A549 (cell line): ENCODE data around the gene LENG1. TPM values are rescaled to one million over a fixed set of nuclear protein-coding genes. Genes with fewer than 3 reads are reported as not detected.
A peak's percentile ranks its signal among the peaks of the same experiment; 100 is the strongest.

Experiments used
- ATAC-seq, 2 experiments: fragments of 200-7000 bp in 1 of 2; fragments of >200 bp in 1 of 2; cut with Nextera tagmentation in 1 of 2; cut with Tn5 transposase in 1 of 2; 3 replicates each; pipeline versions ENCODE4 v1.8.0 to v1.9.1; 2018 to 2020; ENCODE audit warnings: mild to moderate bottlenecking in 1 of 2, moderate library complexity in 1 of 2
- CTCF ChIA-PET: fragments of 300-600 bp; sonication (Branson Sonifier 250); formaldehyde crosslinking; extraction: SDS; loops from one replicate; lab custom pipeline; 2021; ENCODE audit warnings: antibody characterized with exemption, inconsistent platforms; lab: Yijun Ruan, JAX
- POLR2A ChIA-PET: fragments of 350-600 bp; formaldehyde crosslinking; extraction: SDS; loops from one replicate; lab custom pipeline; 2021; ENCODE audit warnings: antibody characterized with exemption, inconsistent platforms; lab: Yijun Ruan, JAX
- DNase-seq, 2 experiments: peaks; one replicate each; pipeline versions ENCODE4 v3.0.0 to v3.0.0-alpha.2; 2011 to 2016; ENCODE audit warnings: low read depth in 1 of 2, low spot score in 1 of 2
- FAIRE-seq: peaks from 2 replicates; lab custom pipeline; 2011; peaks lifted over from hg19 to GRCh38; lab: Jason Lieb, UNC
- H3K27ac ChIP-seq, 2 experiments: fragments of >200 bp; sonication (Bioruptor Twin); formaldehyde crosslinking; 3 replicates each; pipeline ENCODE4 v1.5.1; 2016 to 2017
- H3K4me1 ChIP-seq: fragments of >200 bp; sonication (Bioruptor Twin); formaldehyde crosslinking; 3 replicates; pipeline ENCODE4 v1.6.1; 2016
- H3K4me2 ChIP-seq: fragments of >200 bp; sonication (Bioruptor Twin); formaldehyde crosslinking; 3 replicates; pipeline ENCODE4 v1.6.1; 2016
- H3K4me3 ChIP-seq: fragments of >200 bp; sonication (Bioruptor Twin); formaldehyde crosslinking; 3 replicates; pipeline ENCODE4 v1.5.1; 2016
- H3K9me3 ChIP-seq: fragments of >200 bp; sonication (Bioruptor Twin); formaldehyde crosslinking; 3 replicates; pipeline ENCODE4 v1.6.1; 2016
- ATOH8 ChIP-seq: fragments of 250-450 bp; sonication (Bioruptor Pico); IDR thresholded peaks from 2 replicates; pipeline ENCODE4 v1.5.0; 2020; ENCODE audit warnings: low read depth, mild to moderate bottlenecking, moderate library complexity
- BHLHE40 ChIP-seq: IDR thresholded peaks from 2 replicates; pipeline ENCODE4 v1.6.1; 2012; ENCODE audit warnings: low read depth, low read length, inconsistent platforms
- CEBPB ChIP-seq, 2 experiments: fragments of >200 bp in 1 of 2; sonication (Bioruptor Twin) in 1 of 2; formaldehyde crosslinking in 1 of 2; IDR thresholded peaks; 2 replicates each; pipeline ENCODE4 v1.6.1; 2012 to 2016
- CHD2 ChIP-seq: fragments of 150-350 bp; IDR thresholded peaks from 2 replicates; pipeline ENCODE4 v1.6.1; 2014; ENCODE audit warnings: low read length; ENCODE audit not compliant: partially characterized antibody
- EP300 ChIP-seq, 2 experiments: fragments of >200 bp; sonication (Bioruptor Twin); formaldehyde crosslinking; IDR thresholded peaks; 2 replicates in 1 of 2; 3 replicates in 1 of 2; pipeline ENCODE4 v1.6.1; 2016 to 2017
- FOXS1 ChIP-seq: fragments of 250-450 bp; sonication (Bioruptor Pico); IDR thresholded peaks from 2 replicates; pipeline ENCODE4 v1.5.0; 2020; ENCODE audit warnings: mild to moderate bottlenecking, moderate library complexity
- GATA3 ChIP-seq: IDR thresholded peaks from 2 replicates; pipeline ENCODE4 v1.6.1; 2012; ENCODE audit warnings: borderline replicate concordance
- MAFK ChIP-seq: fragments of 450-650 bp; IDR thresholded peaks from 2 replicates; pipeline ENCODE4 v1.6.1; 2014; ENCODE audit not compliant: partially characterized antibody
- MAZ ChIP-seq: fragments of 150-350 bp; IDR thresholded peaks from 2 replicates; pipeline ENCODE4 v1.6.1; 2014; ENCODE audit warnings: antibody characterized with exemption, low read depth, low read length, borderline replicate concordance
- NR3C1 ChIP-seq: fragments of >200 bp; sonication (Bioruptor Twin); formaldehyde crosslinking; IDR thresholded peaks from 3 replicates; pipeline ENCODE4 v1.6.1; 2017
- POLR2AphosphoS2 ChIP-seq: conservative IDR thresholded peaks from 2 replicates; pipeline ENCODE4 v1.6.1; 2012; ENCODE audit warnings: low read length, improper control_type of control experiment, inconsistent platforms
- RAD21 ChIP-seq, 2 experiments: fragments of >200 bp in 1 of 2; sonication (Bioruptor Twin) in 1 of 2; formaldehyde crosslinking in 1 of 2; IDR thresholded peaks in 1 of 2; conservative IDR thresholded peaks in 1 of 2; 2 replicates in 1 of 2; 3 replicates in 1 of 2; pipeline ENCODE4 v1.6.1; 2012 to 2018; ENCODE audit warnings: inconsistent platforms in 1 of 2
- REST ChIP-seq: fragments of 200-600 bp; sonication (generic); IDR thresholded peaks from 2 replicates; pipeline ENCODE4 v1.6.1; 2016; ENCODE audit warnings: antibody characterized with exemption, mild to moderate bottlenecking, moderate library complexity
- RNF2 ChIP-seq: fragments of 200-600 bp; sonication (generic); IDR thresholded peaks from 2 replicates; pipeline ENCODE4 v1.6.1; 2016; ENCODE audit warnings: low read depth, mild to moderate bottlenecking, antibody characterized with exemption, moderate library complexity, borderline replicate concordance
- SREBF2 ChIP-seq: fragments of 450-650 bp; IDR thresholded peaks from 2 replicates; pipeline ENCODE4 v1.6.1; 2014; ENCODE audit warnings: mild to moderate bottlenecking, moderate library complexity
- ZC3H11A ChIP-seq: fragments of 450-650 bp; IDR thresholded peaks from 2 replicates; pipeline ENCODE4 v1.6.1; 2014; ENCODE audit warnings: antibody characterized with exemption, mild to moderate bottlenecking
- ZNF302 ChIP-seq: fragments of 250-450 bp; sonication (Bioruptor Pico); IDR thresholded peaks from 2 replicates; pipeline ENCODE4 v1.9.0; 2021; ENCODE audit warnings: inconsistent platforms, mild to moderate bottlenecking, moderate library complexity
- WGBS: methylation state at CpG from one replicate; pipeline ENCODE4 v1.1.6; 2017; ENCODE audit errors: missing lambda C conversion rate; 5-methylcytosine and 5-hydroxymethylcytosine counted together
- polyA plus RNA-seq, 4 experiments: library from polyadenylated mRNA; depleted of rRNA in 3 of 4; stranded (reverse); fragments of >200 nt; fragmentation: RNase III in 1 of 4; extraction: RNeasy Plus Mini Kit Qiagen cat#74134 plus additional on column Dnase treatment in 1 of 4; gene quantifications; 2 replicates in 3 of 4; 3 replicates in 1 of 4; pipeline ENCODE4 v1.2.3, GENCODE V29; 2011 to 2017

Gene LENG1
- polyA plus RNA-seq, 2 of the 4 experiments (the other 2 are of a cell fraction): 13.3 to 13.8 TPM

GRCh38 chr19:54133312-54133956, 26.1 kb downstream of the LENG1 start:
- H3K4me3 ChIP-seq: no peak overlapping the region
- ChIA-PET POLR2A (no interaction called here), CTCF (interaction anchor here (0.7 kb wide), 1 partner anchor 99 kb away, joined by 3 read pairs; no protein-coding TSS in a partner anchor)
- H3K9me3 ChIP-seq: no peaks in the 10 kb centered on the region
- FAIRE-seq (no peak), ATAC-seq (peak in 1 of 2 experiments; percentile 70; a peak in 3 of 6 replicates), DNase-seq (peak in 1 of 2 experiments; percentile 89)
- H3K4me2 ChIP-seq: no peak overlapping the region
- WGBS: 76% methylated on average over 10 of the region's 10 CpGs
- TF ChIP-seq GATA3 (no peak), CEBPB (IDR thresholded peaks at IDR 0.05) (no peak), ZC3H11A (no peak), MAZ (0 out of 2 replicates have a peak, but pooled peaks have one; percentile 41), SREBF2 (no peak), BHLHE40 (no peak), RAD21 (conservative IDR thresholded peaks at IDR 0.05 in 1 of 2, IDR thresholded peaks at IDR 0.05 in 1 of 2) (no peak), EP300 (IDR thresholded peaks at IDR 0.05) (no peak), FOXS1 (CRISPR knock-in tag) (no peak), MAFK (no peak), RNF2 (no peak), POLR2AphosphoS2 (peak; percentile 80; the same call in 1 of the 2 replicates)
- H3K4me1 ChIP-seq: peaks cover 6% of the 10 kb centered on the region; the same call in 2 of the 3 replicates
- no peak overlapping the region for H3K27ac ChIP-seq

- 94% methylated on average over 19 of the region's 20 CpGs for WGBS
- DNase-seq (no peak), ATAC-seq (no peak), FAIRE-seq (no peak)
- H3K4me1 ChIP-seq: no peaks in the 10 kb centered on the region
- no peak overlapping the region for H3K4me3 ChIP-seq
- ChIA-PET CTCF (no interaction called here), POLR2A (interaction anchor here (1.0 kb wide), 1 partner anchor 14 kb away, joined by 4 read pairs; the partner anchor contains the start of genes PRPF31 and TFPT)
- no peak overlapping the region for H3K4me2 ChIP-seq
- H3K27ac ChIP-seq: no peak overlapping the region
- no peaks in the 10 kb centered on the region for H3K9me3 ChIP-seq
- no peak for TF ChIP-seq NR3C1
- TF ChIP-seq MAZ: no peak
- TF ChIP-seq REST: no peak
- TF ChIP-seq CHD2: no peak
- TF ChIP-seq BHLHE40: no peak
- TF ChIP-seq POLR2AphosphoS2: no peak
- no peak for TF ChIP-seq ATOH8
- TF ChIP-seq ZNF302: no peak
These were observed 29.9 kb downstream of the LENG1 start for GRCh38 chr19:54129617-54129996.
